Measurements from ENCODE around the gene FILIP1L. TPM values are rescaled to one million over a fixed set of nuclear protein-coding genes. Genes with fewer than 3 reads are reported as not detected.

The FILIP1L gene
- polyA plus RNA-seq, 1 of the 3 experiments (the other 2 are of a cell fraction), result 26.8 TPM

DNA sequence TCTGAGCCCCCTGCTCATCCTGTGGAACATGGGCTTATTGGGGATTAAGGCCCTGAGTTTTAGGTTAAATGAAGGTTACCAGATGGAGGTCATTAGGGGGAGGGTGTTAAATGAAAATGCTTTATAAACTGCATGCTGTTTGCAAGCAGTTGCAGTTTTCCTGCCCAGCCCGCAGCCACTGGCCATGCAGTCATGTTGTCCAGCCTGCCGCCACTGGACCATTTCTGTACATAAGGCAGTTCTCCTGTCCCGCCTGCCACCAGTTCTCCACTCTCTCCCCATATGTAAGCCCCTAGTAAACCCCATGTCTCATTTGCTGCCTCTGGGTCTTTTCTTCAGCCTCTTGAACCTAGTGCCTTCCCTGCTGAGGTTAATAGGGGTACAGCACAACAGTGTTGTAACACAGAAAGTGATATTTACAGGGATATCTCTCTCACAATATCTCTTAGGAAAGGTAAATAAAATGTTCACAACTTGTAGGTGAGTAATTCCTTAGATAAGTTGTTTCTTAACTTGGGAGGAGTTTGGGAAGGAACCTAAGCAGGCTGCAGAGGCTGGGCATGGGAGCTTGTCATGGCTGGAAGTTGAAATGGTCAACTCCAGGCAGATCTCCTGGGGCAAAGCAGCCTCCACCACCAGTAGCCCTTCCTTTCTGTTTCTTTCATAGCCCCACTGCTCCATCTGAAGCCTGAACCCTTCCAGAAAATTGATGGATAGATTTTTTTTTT, 148.5 kb downstream of the FILIP1L start:
- no peak for DNase-seq
- 97% methylated on average over 3 of the region's 3 CpGs for WGBS (ENCODE audit: low lambda C conversion rate)
- CTCF ChIA-PET, result interaction anchor here (1.2 kb wide), 1 partner anchor 14 kb away, joined by 3 read pairs; no protein-coding TSS in a partner anchor
- POLR2A ChIA-PET, result no interaction called here
- Histone ChIP-seq H3K27ac (ENCODE audit: low read depth in 2 of 2, low read length in 1 of 2) (no peak overlapping the region), H3K4me3 (ENCODE audit: low read depth in 2 of 2, low read length in 1 of 2) (no peak overlapping the region), H4K20me1 (ENCODE audit: insufficient read depth) (no peaks in the 10 kb centered on the region), H3K9me2 (no peaks in the 10 kb centered on the region), H3K79me2 (ENCODE audit: insufficient read depth) (no peaks in the 10 kb centered on the region), H3K9me3 (no peaks in the 10 kb centered on the region), H2AFZ (ENCODE audit: low read depth) (no peak overlapping the region), H3K4me1 (ENCODE audit: control insufficient read depth in 1 of 2, insufficient read depth in 2 of 2, low read depth in 1 of 2, low read length in 1 of 2) (no peaks in the 10 kb centered on the region; a peak in 1 of 4 replicates), H3F3A (replicated peaks; ENCODE audit: insufficient read depth) (peaks cover 3% of the 10 kb centered on the region), H3K4me2 (no peak overlapping the region), H3K9ac (no peak overlapping the region), H3K36me3 (replicated peaks in 1 of 2; ENCODE audit: control insufficient read depth in 1 of 2, insufficient read depth in 2 of 2, low read length in 1 of 2) (no peaks in the 10 kb centered on the region), H3K27me3 (ENCODE audit: insufficient read depth) (no peaks in the 10 kb centered on the region)
- TF ChIP-seq JUND (IDR thresholded peaks at IDR 0.05) (no peak), CHD2 (IDR thresholded peaks at IDR 0.05; ENCODE audit: low read length, partially characterized antibody) (no peak), FOSL2 (IDR thresholded peaks at IDR 0.05; ENCODE audit: borderline replicate concordance, low read depth) (no peak), SMC3 (IDR thresholded peaks at IDR 0.05; ENCODE audit: low read depth, low read length) (no peak), EZH2phosphoT487 (IDR thresholded peaks at IDR 0.05; ENCODE audit: borderline replicate concordance, low read depth) (no peak), FOXM1 (IDR thresholded peaks at IDR 0.05; ENCODE audit: low read depth) (no peak), GATA2 (CRISPR knock-in tag; IDR thresholded peaks at IDR 0.05) (no peak), MXI1 (IDR thresholded peaks at IDR 0.05; ENCODE audit: low read depth, low read length) (no peak), FOXJ3 (CRISPR knock-in tag; IDR thresholded peaks at IDR 0.05) (no peak), NFIC (IDR thresholded peaks at IDR 0.05; ENCODE audit: borderline replicate concordance) (no peak)
- TF ChIP-seq, protein P1, sequence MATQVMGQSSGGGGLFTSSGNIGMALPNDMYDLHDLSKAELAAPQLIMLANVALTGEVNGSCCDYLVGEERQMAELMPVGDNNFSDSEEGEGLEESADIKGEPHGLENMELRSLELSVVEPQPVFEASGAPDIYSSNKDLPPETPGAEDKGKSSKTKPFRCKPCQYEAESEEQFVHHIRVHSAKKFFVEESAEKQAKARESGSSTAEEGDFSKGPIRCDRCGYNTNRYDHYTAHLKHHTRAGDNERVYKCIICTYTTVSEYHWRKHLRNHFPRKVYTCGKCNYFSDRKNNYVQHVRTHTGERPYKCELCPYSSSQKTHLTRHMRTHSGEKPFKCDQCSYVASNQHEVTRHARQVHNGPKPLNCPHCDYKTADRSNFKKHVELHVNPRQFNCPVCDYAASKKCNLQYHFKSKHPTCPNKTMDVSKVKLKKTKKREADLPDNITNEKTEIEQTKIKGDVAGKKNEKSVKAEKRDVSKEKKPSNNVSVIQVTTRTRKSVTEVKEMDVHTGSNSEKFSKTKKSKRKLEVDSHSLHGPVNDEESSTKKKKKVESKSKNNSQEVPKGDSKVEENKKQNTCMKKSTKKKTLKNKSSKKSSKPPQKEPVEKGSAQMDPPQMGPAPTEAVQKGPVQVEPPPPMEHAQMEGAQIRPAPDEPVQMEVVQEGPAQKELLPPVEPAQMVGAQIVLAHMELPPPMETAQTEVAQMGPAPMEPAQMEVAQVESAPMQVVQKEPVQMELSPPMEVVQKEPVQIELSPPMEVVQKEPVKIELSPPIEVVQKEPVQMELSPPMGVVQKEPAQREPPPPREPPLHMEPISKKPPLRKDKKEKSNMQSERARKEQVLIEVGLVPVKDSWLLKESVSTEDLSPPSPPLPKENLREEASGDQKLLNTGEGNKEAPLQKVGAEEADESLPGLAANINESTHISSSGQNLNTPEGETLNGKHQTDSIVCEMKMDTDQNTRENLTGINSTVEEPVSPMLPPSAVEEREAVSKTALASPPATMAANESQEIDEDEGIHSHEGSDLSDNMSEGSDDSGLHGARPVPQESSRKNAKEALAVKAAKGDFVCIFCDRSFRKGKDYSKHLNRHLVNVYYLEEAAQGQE (IDR thresholded peaks at IDR 0.05; ENCODE audit: low read depth, low read length), result no peak
- TF ChIP-seq, protein P2, sequence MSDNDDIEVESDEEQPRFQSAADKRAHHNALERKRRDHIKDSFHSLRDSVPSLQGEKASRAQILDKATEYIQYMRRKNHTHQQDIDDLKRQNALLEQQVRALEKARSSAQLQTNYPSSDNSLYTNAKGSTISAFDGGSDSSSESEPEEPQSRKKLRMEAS (IDR thresholded peaks at IDR 0.05; ENCODE audit: low read depth), result no peak

DNA sequence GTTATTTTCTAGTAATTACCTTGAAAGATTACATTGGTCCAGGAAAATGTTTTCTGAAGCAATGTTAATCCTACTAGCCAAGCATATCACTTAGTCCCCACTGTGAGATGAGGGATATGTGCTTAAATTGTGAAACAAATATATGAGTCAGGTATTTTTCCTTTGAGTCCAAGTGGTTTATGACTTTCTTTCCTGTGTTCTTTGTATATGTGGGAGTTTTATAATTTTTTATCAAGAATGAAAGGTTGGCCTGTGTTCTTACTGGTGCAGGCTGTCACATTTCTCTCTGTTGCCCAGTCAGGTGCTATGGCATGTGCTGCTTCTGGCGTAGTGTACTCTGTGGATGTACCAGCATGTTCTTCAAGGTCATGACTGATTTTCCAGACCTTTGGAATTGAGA, 149.2 kb downstream of the FILIP1L start:
- no peak for TF ChIP-seq YY1 (IDR thresholded peaks at IDR 0.05; ENCODE audit: low read depth)
- TF ChIP-seq FOXM1 (IDR thresholded peaks at IDR 0.05; ENCODE audit: low read depth), result no peak
- TF ChIP-seq, protein P3, sequence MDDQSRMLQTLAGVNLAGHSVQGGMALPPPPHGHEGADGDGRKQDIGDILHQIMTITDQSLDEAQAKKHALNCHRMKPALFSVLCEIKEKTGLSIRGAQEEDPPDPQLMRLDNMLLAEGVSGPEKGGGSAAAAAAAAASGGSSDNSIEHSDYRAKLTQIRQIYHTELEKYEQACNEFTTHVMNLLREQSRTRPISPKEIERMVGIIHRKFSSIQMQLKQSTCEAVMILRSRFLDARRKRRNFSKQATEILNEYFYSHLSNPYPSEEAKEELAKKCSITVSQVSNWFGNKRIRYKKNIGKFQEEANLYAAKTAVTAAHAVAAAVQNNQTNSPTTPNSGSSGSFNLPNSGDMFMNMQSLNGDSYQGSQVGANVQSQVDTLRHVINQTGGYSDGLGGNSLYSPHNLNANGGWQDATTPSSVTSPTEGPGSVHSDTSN (IDR thresholded peaks at IDR 0.05), result no peak
- no peak for TF ChIP-seq SIN3A (IDR thresholded peaks at IDR 0.05; ENCODE audit: borderline replicate concordance, low read depth, low read length)
- TF ChIP-seq TCF12 (IDR thresholded peaks at IDR 0.05), result no peak
- no peak for TF ChIP-seq RCOR1 (IDR thresholded peaks at IDR 0.05; ENCODE audit: low read length)
- TF ChIP-seq JUND (IDR thresholded peaks at IDR 0.05), result no peak
- no peak for TF ChIP-seq TAF1 (IDR thresholded peaks at IDR 0.05; ENCODE audit: borderline replicate concordance, low read depth, low read length)
- no peak for TF ChIP-seq RAD21 (IDR thresholded peaks at IDR 0.05; ENCODE audit: low read length)
- no peak for TF ChIP-seq CHD2 (IDR thresholded peaks at IDR 0.05; ENCODE audit: low read length, partially characterized antibody)
- TF ChIP-seq SMC3 (IDR thresholded peaks at IDR 0.05; ENCODE audit: low read depth, low read length), result no peak
- no peak for TF ChIP-seq EP300 (IDR thresholded peaks at IDR 0.05; ENCODE audit: borderline replicate concordance in 1 of 2, low read depth in 1 of 2, low read length in 1 of 2)
- TF ChIP-seq, protein P4, sequence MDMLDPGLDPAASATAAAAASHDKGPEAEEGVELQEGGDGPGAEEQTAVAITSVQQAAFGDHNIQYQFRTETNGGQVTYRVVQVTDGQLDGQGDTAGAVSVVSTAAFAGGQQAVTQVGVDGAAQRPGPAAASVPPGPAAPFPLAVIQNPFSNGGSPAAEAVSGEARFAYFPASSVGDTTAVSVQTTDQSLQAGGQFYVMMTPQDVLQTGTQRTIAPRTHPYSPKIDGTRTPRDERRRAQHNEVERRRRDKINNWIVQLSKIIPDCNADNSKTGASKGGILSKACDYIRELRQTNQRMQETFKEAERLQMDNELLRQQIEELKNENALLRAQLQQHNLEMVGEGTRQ (IDR thresholded peaks at IDR 0.05; ENCODE audit: borderline replicate concordance, low read depth, low read length), result no peak
- no peaks in the 10 kb centered on the region for H3K27me3 ChIP-seq (ENCODE audit: insufficient read depth)
- no peaks in the 10 kb centered on the region for H3K9me3 ChIP-seq
- H3F3A ChIP-seq (replicated peaks; ENCODE audit: insufficient read depth), result peaks cover 3% of the 10 kb centered on the region
- H3K36me3 ChIP-seq (replicated peaks in 1 of 2; ENCODE audit: control insufficient read depth in 1 of 2, insufficient read depth in 2 of 2, low read length in 1 of 2), result no peaks in the 10 kb centered on the region
- no peak overlapping the region for H3K9ac ChIP-seq
- WGBS (ENCODE audit: low lambda C conversion rate), result 81% methylated on average over 1 of the region's 1 CpG
- no peaks in the 10 kb centered on the region for H3K79me2 ChIP-seq (ENCODE audit: insufficient read depth)
- no peak for DNase-seq
- ChIA-PET CTCF (no interaction called here), POLR2A (no interaction called here)
- H3K27ac ChIP-seq (ENCODE audit: low read depth in 2 of 2, low read length in 1 of 2), result no peak overlapping the region
- no peaks in the 10 kb centered on the region; a peak in 1 of 4 replicates for H3K4me1 ChIP-seq (ENCODE audit: control insufficient read depth in 1 of 2, insufficient read depth in 2 of 2, low read depth in 1 of 2, low read length in 1 of 2)
- no peak overlapping the region for H3K4me3 ChIP-seq (ENCODE audit: low read depth in 2 of 2, low read length in 1 of 2)
- H3K4me2 ChIP-seq, result no peak overlapping the region
- H3K9me2 ChIP-seq, result no peaks in the 10 kb centered on the region
- H4K20me1 ChIP-seq (ENCODE audit: insufficient read depth), result no peaks in the 10 kb centered on the region
- H2AFZ ChIP-seq (ENCODE audit: low read depth), result no peak overlapping the region

All from SK-N-SH (cell line).